Measurements from ENCODE around the gene PTCSC3. TPM values are rescaled to one million over a fixed set of nuclear protein-coding genes. Genes with fewer than 3 reads are reported as not detected.

The PTCSC3 gene
- total and polyA plus RNA-seq, 2 of the 13 experiments (the other 11 are each of a cell fraction or from before 2014, with no cell fraction given), result not detected

DNA sequence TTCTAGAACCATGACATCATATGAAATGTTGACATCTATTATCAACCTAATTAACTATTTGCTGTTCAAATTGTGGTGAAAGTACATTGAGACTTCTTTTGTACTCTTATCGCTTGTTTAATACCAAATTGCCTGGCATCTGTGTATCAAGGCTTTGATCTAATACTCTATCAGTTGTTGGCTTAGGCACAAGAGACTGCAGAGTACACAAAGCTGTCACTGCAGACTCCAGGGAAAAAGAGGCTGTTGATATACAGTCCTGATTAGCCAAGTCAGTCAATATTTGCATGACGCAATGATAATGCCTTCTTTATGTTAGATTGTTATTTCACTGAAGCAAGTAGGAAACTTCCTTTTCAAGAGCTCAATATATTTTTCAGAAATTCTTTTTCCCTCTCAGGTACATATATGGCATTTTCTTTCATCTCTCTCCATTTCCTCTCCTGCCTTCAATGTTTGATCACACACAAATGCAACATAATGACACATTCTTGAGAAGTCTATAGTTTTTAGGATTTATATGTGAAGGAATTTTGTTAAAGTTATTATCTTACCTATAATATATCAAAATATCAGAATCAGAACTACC is 32.3 kb upstream of the PTCSC3 start:
- H3K36me3 ChIP-seq (replicated peaks in 1 of 2; ENCODE audit: control insufficient read depth in 1 of 2, insufficient read depth in 2 of 2, low read length in 2 of 2), result no peaks in the 10 kb centered on the region
- no peaks in the 10 kb centered on the region for H4K20me1 ChIP-seq (ENCODE audit: insufficient read depth, low read length)
- FAIRE-seq, result peak; percentile 72
- ATAC-seq, result peak; percentile 97
- CTCF ChIA-PET (ENCODE audit: low intra/inter-chr PET ratio, low total read pairs), result interaction anchor here (2.0 kb wide), 1 partner anchor 165 kb away, joined by 21 read pairs; no protein-coding TSS in a partner anchor
- POLR2A ChIA-PET, result no interaction called here
- intact Hi-C loops (cut with micrococcal nuclease; ENCODE audit: unreplicated experiment) (loop anchor here (1.0 to 10.0 kb wide), 5 partner anchors 46 to 348 kb away; partner anchors contain the start of genes MBIP and NKX2-1), in situ Hi-C loops (cut with HindIII; ENCODE audit: extremely low pct_ligation_motif_present, low pct_unique_long_range_greater_than_20kb) (loop anchor here (5.0 to 10.0 kb wide), 2 partner anchors 169 to 316 kb away; partner anchors contain the start of gene NKX2-1)
- no peak overlapping the region for H3K4me3 ChIP-seq (replicated peaks in 1 of 3; ENCODE audit: insufficient read depth in 1 of 3, low read depth in 2 of 3, low read length in 3 of 3)
- H3K27me3 ChIP-seq (ENCODE audit: control insufficient read depth in 1 of 2, insufficient read depth in 2 of 2, low read length in 2 of 2), result peaks cover 2 to 39% of the 10 kb centered on the region in 2 experiments
- H2AFZ ChIP-seq (ENCODE audit: low read length), result no peak overlapping the region
- WGBS (ENCODE audit: low lambda C conversion rate), result under 1% methylated on average over 2 of the region's 2 CpGs
- peak; percentile 99 for DNase-seq (ENCODE audit: low spot score)
- no TSS peak for BruUV-seq (replicated peaks)
- H3K79me2 ChIP-seq (ENCODE audit: insufficient read depth, low read length), result no peaks in the 10 kb centered on the region
- H3K9me3 ChIP-seq (ENCODE audit: low read length), result no peaks in the 10 kb centered on the region
- no peak overlapping the region for H3K9ac ChIP-seq (ENCODE audit: insufficient read depth, low read depth, low read length)
- H3K27ac ChIP-seq (ENCODE audit: extremely low read length, insufficient read depth, low read length), result no peak overlapping the region
- no peaks in the 10 kb centered on the region for H3K4me1 ChIP-seq (ENCODE audit: insufficient read depth, low read length)
- H3K4me2 ChIP-seq (ENCODE audit: low read depth, low read length), result no peak overlapping the region
- TF ChIP-seq MLX (CRISPR knock-in tag; IDR thresholded peaks at IDR 0.05), result no peak
- no peak for TF ChIP-seq MEIS1 (CRISPR knock-in tag; IDR thresholded peaks at IDR 0.05; ENCODE audit: borderline replicate concordance)
- TF ChIP-seq ZC3H13 (CRISPR knock-in tag; IDR thresholded peaks at IDR 0.05), result no peak
- TF ChIP-seq REXO4 (CRISPR knock-in tag; IDR thresholded peaks at IDR 0.05; ENCODE audit: borderline replicate concordance), result no peak
- TF ChIP-seq SETDB1 (CRISPR knock-in tag; IDR thresholded peaks at IDR 0.05; ENCODE audit: borderline replicate concordance), result no peak
- TF ChIP-seq ARHGAP35 (CRISPR knock-in tag; IDR thresholded peaks at IDR 0.05; ENCODE audit: borderline replicate concordance), result no peak
- TF ChIP-seq DNMT3B (CRISPR knock-in tag; conservative IDR thresholded peaks at IDR 0.05), result no peak
- peak; percentile 44; the same call in 1 of the 2 replicates for TF ChIP-seq ZBTB20 (CRISPR knock-in tag; IDR thresholded peaks at IDR 0.05; ENCODE audit: borderline replicate concordance, low read depth)
- TF ChIP-seq PBX3 (CRISPR knock-in tag; IDR thresholded peaks at IDR 0.05; ENCODE audit: borderline replicate concordance), result no peak
- TF ChIP-seq, protein P1, sequence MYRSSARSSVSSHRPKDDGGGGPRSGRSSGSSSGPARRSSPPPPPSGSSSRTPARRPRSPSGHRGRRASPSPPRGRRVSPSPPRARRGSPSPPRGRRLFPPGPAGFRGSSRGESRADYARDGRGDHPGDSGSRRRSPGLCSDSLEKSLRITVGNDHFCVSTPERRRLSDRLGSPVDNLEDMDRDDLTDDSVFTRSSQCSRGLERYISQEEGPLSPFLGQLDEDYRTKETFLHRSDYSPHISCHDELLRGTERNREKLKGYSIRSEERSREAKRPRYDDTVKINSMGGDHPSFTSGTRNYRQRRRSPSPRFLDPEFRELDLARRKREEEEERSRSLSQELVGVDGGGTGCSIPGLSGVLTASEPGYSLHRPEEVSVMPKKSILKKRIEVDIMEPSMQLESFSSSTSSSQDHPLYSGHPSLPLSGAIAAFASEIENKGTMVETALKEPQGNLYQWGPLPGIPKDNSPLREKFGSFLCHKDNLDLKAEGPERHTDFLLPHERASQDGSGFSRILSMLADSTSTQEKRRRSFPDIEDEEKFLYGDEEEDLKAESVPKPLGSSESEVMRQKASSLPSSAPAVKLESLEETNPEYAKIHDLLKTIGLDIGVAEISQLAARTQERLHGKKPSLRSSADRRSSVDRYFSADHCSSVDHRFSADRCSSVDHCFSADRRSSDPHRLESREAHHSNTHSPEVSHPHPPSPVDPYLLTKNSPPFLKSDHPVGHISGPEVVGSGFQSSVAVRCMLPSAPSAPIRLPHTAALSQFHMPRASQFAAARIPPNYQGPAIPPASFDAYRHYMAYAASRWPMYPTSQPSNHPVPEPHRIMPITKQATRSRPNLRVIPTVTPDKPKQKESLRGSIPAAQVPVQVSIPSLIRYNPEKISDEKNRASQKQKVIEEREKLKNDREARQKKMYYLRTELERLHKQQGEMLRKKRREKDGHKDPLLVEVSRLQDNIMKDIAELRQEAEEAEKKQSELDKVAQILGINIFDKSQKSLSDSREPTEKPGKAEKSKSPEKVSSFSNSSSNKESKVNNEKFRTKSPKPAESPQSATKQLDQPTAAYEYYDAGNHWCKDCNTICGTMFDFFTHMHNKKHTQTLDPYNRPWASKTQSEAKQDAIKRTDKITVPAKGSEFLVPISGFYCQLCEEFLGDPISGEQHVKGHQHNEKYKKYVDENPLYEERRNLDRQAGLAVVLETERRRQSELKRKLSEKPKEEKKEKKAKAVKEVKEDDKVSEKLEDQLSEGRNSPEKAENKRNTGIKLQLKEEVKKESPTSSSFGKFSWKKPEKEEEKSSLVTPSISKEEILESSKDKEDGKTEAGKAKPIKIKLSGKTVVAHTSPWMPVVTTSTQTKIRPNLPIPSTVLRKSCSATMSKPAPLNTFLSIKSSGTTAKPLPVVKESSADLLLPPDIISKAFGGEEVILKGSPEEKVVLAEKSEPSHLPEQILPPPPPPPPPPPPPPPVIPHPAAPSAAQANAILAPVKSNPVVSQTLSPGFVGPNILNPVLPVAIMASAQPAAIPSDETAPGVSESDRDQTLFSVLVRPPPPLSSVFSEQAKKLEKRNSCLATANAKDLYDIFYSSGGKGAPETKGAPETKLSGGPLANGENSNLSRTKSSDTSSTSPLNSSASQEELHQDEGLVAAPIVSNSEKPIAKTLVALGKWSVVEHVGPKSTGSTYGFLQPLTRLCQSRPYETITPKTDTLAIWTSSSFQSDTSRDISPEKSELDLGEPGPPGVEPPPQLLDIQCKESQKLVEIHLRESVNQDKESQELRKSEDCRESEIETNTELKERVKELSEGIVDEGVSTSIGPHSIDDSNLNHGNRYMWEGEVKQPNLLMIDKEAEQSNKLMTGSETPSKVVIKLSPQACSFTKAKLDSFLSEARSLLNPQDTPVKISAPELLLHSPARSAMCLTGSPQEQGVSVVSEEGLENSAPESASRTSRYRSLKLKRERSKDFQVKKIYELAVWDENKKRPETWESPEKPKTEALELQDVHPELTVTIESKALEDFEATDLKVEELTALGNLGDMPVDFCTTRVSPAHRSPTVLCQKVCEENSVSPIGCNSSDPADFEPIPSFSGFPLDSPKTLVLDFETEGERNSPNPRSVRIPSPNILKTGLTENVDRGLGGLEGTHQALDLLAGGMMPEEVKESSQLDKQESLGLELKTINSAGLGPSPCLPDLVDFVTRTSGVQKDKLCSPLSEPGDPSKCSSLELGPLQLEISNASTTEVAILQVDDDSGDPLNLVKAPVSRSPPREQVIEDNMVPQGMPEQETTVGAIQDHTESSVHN (CRISPR knock-in tag; IDR thresholded peaks at IDR 0.05), result no peak
- TF ChIP-seq BORCS8-MEF2B (CRISPR knock-in tag; IDR thresholded peaks at IDR 0.05), result no peak
- no peak for TF ChIP-seq TBP (CRISPR knock-in tag; IDR thresholded peaks at IDR 0.05)
- no peak for TF ChIP-seq LBX2 (CRISPR knock-in tag; IDR thresholded peaks at IDR 0.05; ENCODE audit: borderline replicate concordance)

Measured in HepG2 (cell line).